ENCODE measurements around the gene TPRN.

TPRN gene

GRCh38 chr9:137242269-137243203 lies 42.0 kb upstream of the TPRN start:
- TF ChIP-seq CTCF (conservative IDR thresholded peaks at IDR 0.05; ENCODE audit: low read length): no peak
- no peak for TF ChIP-seq EZH2phosphoT487 (IDR thresholded peaks at IDR 0.05; ENCODE audit: borderline replicate concordance)

GRCh38 chr9:137241490-137242268 lies 41.1 kb upstream of the TPRN start:
- no peaks in the 10 kb centered on the region for H3K9me3 ChIP-seq (ENCODE audit: insufficient read depth, low read depth, low read length)
- H3K27me3 ChIP-seq (ENCODE audit: insufficient read depth, low read length, poor library complexity, severe bottlenecking): no peaks in the 10 kb centered on the region
- 0 out of 2 replicates have a peak, but pooled peaks cover 6% of the 10 kb centered on the region for H3F3A ChIP-seq (ENCODE audit: low read depth)
- no peak overlapping the region for H2AFZ ChIP-seq (ENCODE audit: low read length)
- H3K9ac ChIP-seq (ENCODE audit: low read depth, low read length, poor library complexity, severe bottlenecking): peak overlapping the region; percentile 96
- H3K4me3 ChIP-seq (ENCODE audit: low read length, poor library complexity, severe bottlenecking): peak overlapping the region; percentile 94
- H3K79me2 ChIP-seq (ENCODE audit: insufficient read depth, low read length): peaks cover 51% of the 10 kb centered on the region
- peaks cover 24% of the 10 kb centered on the region for H4K20me1 ChIP-seq (ENCODE audit: insufficient read depth, low read length, poor library complexity, severe bottlenecking)
- H3K36me3 ChIP-seq (ENCODE audit: insufficient read depth, low read length): peaks cover 21% of the 10 kb centered on the region; the same call in 1 of the 2 replicates
- H3K9me2 ChIP-seq (replicated peaks; ENCODE audit: low read depth, low read length): no peaks in the 10 kb centered on the region
- peaks cover 38% of the 10 kb centered on the region for H3K4me1 ChIP-seq (ENCODE audit: insufficient read depth, low read length, poor library complexity, severe bottlenecking)
- TF ChIP-seq CTCF (conservative IDR thresholded peaks at IDR 0.05; ENCODE audit: low read length): no peak
- TF ChIP-seq EZH2phosphoT487 (IDR thresholded peaks at IDR 0.05; ENCODE audit: borderline replicate concordance): no peak
- H3K4me2 ChIP-seq (ENCODE audit: low read depth, low read length, poor library complexity, severe bottlenecking): peak overlapping the region; percentile 95

More at GRCh38 chr9:137242269-137243203, 42.0 kb upstream of the TPRN start:
- Histone ChIP-seq H3K9me3 (ENCODE audit: insufficient read depth, low read depth, low read length) (no peaks in the 10 kb centered on the region), H3K9me2 (replicated peaks; ENCODE audit: low read depth, low read length) (no peaks in the 10 kb centered on the region), H3K4me2 (ENCODE audit: low read depth, low read length, poor library complexity, severe bottlenecking) (peak overlapping the region; percentile 95), H2AFZ (ENCODE audit: low read length) (no peak overlapping the region), H3K9ac (ENCODE audit: low read depth, low read length, poor library complexity, severe bottlenecking) (peak overlapping the region; percentile 96), H4K20me1 (ENCODE audit: insufficient read depth, low read length, poor library complexity, severe bottlenecking) (peaks cover 24% of the 10 kb centered on the region), H3F3A (ENCODE audit: low read depth) (0 out of 2 replicates have a peak, but pooled peaks cover 6% of the 10 kb centered on the region), H3K79me2 (ENCODE audit: insufficient read depth, low read length) (peaks cover 48% of the 10 kb centered on the region), H3K36me3 (ENCODE audit: insufficient read depth, low read length) (peaks cover 21% of the 10 kb centered on the region; the same call in 1 of the 2 replicates), H3K27me3 (ENCODE audit: insufficient read depth, low read length, poor library complexity, severe bottlenecking) (no peaks in the 10 kb centered on the region), H3K4me1 (ENCODE audit: insufficient read depth, low read length, poor library complexity, severe bottlenecking) (peaks cover 30% of the 10 kb centered on the region), H3K4me3 (ENCODE audit: low read length, poor library complexity, severe bottlenecking) (peak overlapping the region; percentile 94)

GRCh38 chr9:137240841-137241489 lies 40.4 kb upstream of the TPRN start, which contains the start of gene TUBB4B:
Gene TUBB4B (plus strand): TSS chr9:137241287. CDS start chr9:137241361, 74 bp downstream.
- no peaks in the 10 kb centered on the region for H3K9me2 ChIP-seq (replicated peaks; ENCODE audit: low read depth, low read length)
- peak within 1 kb of the TSS; percentile 95 for H3K4me2 ChIP-seq (ENCODE audit: low read depth, low read length, poor library complexity, severe bottlenecking)
- peaks cover 21% of the 10 kb centered on the region; the same call in 1 of the 2 replicates for H3K36me3 ChIP-seq (ENCODE audit: insufficient read depth, low read length)
- peak within 1 kb of the TSS; percentile 94 for H3K4me3 ChIP-seq (ENCODE audit: low read length, poor library complexity, severe bottlenecking)
- peak within 1 kb of the TSS; percentile 90 for H2AFZ ChIP-seq (ENCODE audit: low read length)
- H3K4me1 ChIP-seq (ENCODE audit: insufficient read depth, low read length, poor library complexity, severe bottlenecking): peaks cover 40% of the 10 kb centered on the region
- H4K20me1 ChIP-seq (ENCODE audit: insufficient read depth, low read length, poor library complexity, severe bottlenecking): peaks cover 24% of the 10 kb centered on the region
- no peaks in the 10 kb centered on the region for H3K27me3 ChIP-seq (ENCODE audit: insufficient read depth, low read length, poor library complexity, severe bottlenecking)
- 0 out of 2 replicates have a peak, but pooled peaks cover 6% of the 10 kb centered on the region for H3F3A ChIP-seq (ENCODE audit: low read depth)
- peaks cover 51% of the 10 kb centered on the region for H3K79me2 ChIP-seq (ENCODE audit: insufficient read depth, low read length)
- peak within 1 kb of the TSS; percentile 96 for H3K9ac ChIP-seq (ENCODE audit: low read depth, low read length, poor library complexity, severe bottlenecking)
- TF ChIP-seq EZH2phosphoT487 (IDR thresholded peaks at IDR 0.05; ENCODE audit: borderline replicate concordance) (no peak), CTCF (conservative IDR thresholded peaks at IDR 0.05; ENCODE audit: low read length) (no peak)
- H3K9me3 ChIP-seq (ENCODE audit: insufficient read depth, low read depth, low read length): no peaks in the 10 kb centered on the region

Measured in Loucy (cell line).